DOHH2 (cell line): ENCODE results near the gene CHST3.

ENCODE experiments used
- H3F3A ChIP-seq: fragments of 200-600 bp; sonication (generic), shearing (Covaris generic); 2 replicates; pipeline ENCODE4 v1.6.0; 2016; ENCODE audit warnings: antibody characterized with exemption, mild to moderate bottlenecking; ENCODE audit not compliant: control insufficient read depth, insufficient read depth
- H3K27ac ChIP-seq: fragments of 200-600 bp; sonication (generic); 2 replicates; pipeline ENCODE4 v1.5.1; 2014; ENCODE audit warnings: low read depth, mild to moderate bottlenecking, low read length, moderate library complexity
- H3K27me3 ChIP-seq: fragments of 200-600 bp; sonication (generic); 2 replicates; pipeline ENCODE4 v1.6.1; 2014; ENCODE audit warnings: mild to moderate bottlenecking, low read length, mixed read lengths; ENCODE audit not compliant: control insufficient read depth
- H3K36me3 ChIP-seq: fragments of 200-600 bp; sonication (generic); 2 replicates; pipeline ENCODE4 v1.6.1; 2014; ENCODE audit warnings: mild to moderate bottlenecking, low read length, moderate library complexity, mixed read lengths; ENCODE audit not compliant: control insufficient read depth
- H3K4me1 ChIP-seq: fragments of 200-600 bp; sonication (generic); 2 replicates; pipeline ENCODE4 v1.6.1; 2014; ENCODE audit warnings: mild to moderate bottlenecking, low read length, mixed read lengths; ENCODE audit not compliant: control insufficient read depth
- H3K4me2 ChIP-seq: fragments of 200-600 bp; sonication (generic); 2 replicates; pipeline ENCODE4 v1.6.0; 2014; ENCODE audit warnings: mild to moderate bottlenecking, low read length, moderate library complexity
- H3K4me3 ChIP-seq: fragments of 200-600 bp; sonication (generic); 2 replicates; pipeline ENCODE4 v1.5.1; 2014; ENCODE audit warnings: mild to moderate bottlenecking, low read length, mixed read lengths
- H3K79me2 ChIP-seq: fragments of 200-600 bp; sonication (generic); 2 replicates; pipeline ENCODE4 v1.6.1; 2014; ENCODE audit warnings: mild to moderate bottlenecking, low read length, mixed read lengths; ENCODE audit not compliant: control insufficient read depth
- H3K9me2 ChIP-seq: fragments of 200-600 bp; sonication (generic); replicated peaks from 2 replicates; pipeline ENCODE4 v1.6.1; 2014; ENCODE audit warnings: mild to moderate bottlenecking, low read length, mixed read lengths; ENCODE audit not compliant: control insufficient read depth
- H3K9me3 ChIP-seq: fragments of 200-600 bp; sonication (generic); 2 replicates; pipeline ENCODE4 v1.6.1; 2014; ENCODE audit warnings: antibody characterized with exemption, low read length, mixed read lengths; ENCODE audit not compliant: control insufficient read depth, insufficient read depth
- H4K20me1 ChIP-seq: fragments of 200-600 bp; sonication (generic); 2 replicates; pipeline ENCODE4 v1.6.0; 2014; ENCODE audit warnings: low read depth, mild to moderate bottlenecking, antibody characterized with exemption, low read length, moderate library complexity; ENCODE audit not compliant: control insufficient read depth, insufficient read depth
- CTCF ChIP-seq: fragments of 200-600 bp; sonication (generic); IDR thresholded peaks from one replicate; pipeline ENCODE4 v1.5.1; 2014; ENCODE audit warnings: antibody characterized with exemption, mild to moderate bottlenecking, low read depth, low read length; ENCODE audit not compliant: poor library complexity, severe bottlenecking
- EZH2phosphoT487 ChIP-seq: fragments of 200-600 bp; sonication (generic); IDR thresholded peaks from 2 replicates; pipeline ENCODE4 v1.6.1; 2017; ENCODE audit warnings: borderline replicate concordance, mild to moderate bottlenecking, antibody characterized with exemption, low read length, moderate library complexity, mixed read lengths

CHST3 gene

GRCh38 chr10:72009425-72010081, 45.4 kb downstream of the CHST3 start:
- no peak overlapping the region for H3K4me2 ChIP-seq
- H3K36me3 ChIP-seq = no peaks in the 10 kb centered on the region
- no peak overlapping the region for H3K27ac ChIP-seq

GRCh38 chr10:72010234-72010973, 46.2 kb downstream of the CHST3 start:
- TF ChIP-seq CTCF = no peak
- no peak for TF ChIP-seq EZH2phosphoT487
- H3K4me2 ChIP-seq = no peak overlapping the region
- peaks cover 4% of the 10 kb centered on the region; the same call in 1 of the 2 replicates for H3K27me3 ChIP-seq
- H3K9me2 ChIP-seq = no peaks in the 10 kb centered on the region
- H3K4me1 ChIP-seq = no peaks in the 10 kb centered on the region
- H3K79me2 ChIP-seq = no peaks in the 10 kb centered on the region
- H3K36me3 ChIP-seq = no peaks in the 10 kb centered on the region
- no peak overlapping the region for H3K27ac ChIP-seq
- no peaks in the 10 kb centered on the region for H3F3A ChIP-seq
- H4K20me1 ChIP-seq = no peaks in the 10 kb centered on the region
- H3K9me3 ChIP-seq = no peaks in the 10 kb centered on the region
- no peak overlapping the region for H3K4me3 ChIP-seq

More at GRCh38 chr10:72009425-72010081, 45.4 kb downstream of the CHST3 start:
- H3K9me2 ChIP-seq = no peaks in the 10 kb centered on the region
- no peaks in the 10 kb centered on the region for H4K20me1 ChIP-seq
- TF ChIP-seq CTCF (no peak), EZH2phosphoT487 (no peak)
- no peaks in the 10 kb centered on the region for H3K79me2 ChIP-seq
- H3K4me1 ChIP-seq = no peaks in the 10 kb centered on the region
- no peak overlapping the region for H3K4me3 ChIP-seq
- H3F3A ChIP-seq = no peaks in the 10 kb centered on the region
- H3K27me3 ChIP-seq = 0 out of 2 replicates have a peak, but pooled peaks cover 3% of the 10 kb centered on the region
- H3K9me3 ChIP-seq = no peaks in the 10 kb centered on the region

DNA sequence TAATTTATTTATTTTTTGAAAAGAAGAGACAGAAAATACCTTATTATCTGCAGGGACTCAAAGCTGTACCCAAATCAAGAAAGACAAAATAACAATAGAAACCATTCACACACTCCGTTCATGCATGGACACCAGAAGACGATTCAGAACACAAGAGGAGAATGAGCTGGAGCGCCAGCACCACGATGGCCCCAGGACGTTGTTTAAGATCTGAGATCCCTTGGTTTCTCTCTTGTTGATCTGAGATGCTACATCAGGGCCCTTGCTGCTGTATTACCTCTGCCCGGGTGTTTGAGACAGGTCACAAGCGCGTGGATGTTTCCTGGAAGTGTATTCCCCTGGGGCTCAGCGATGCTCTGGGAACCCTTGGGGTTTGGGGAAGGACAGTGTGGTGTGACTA, 46.8 kb downstream of the CHST3 start:
- Histone ChIP-seq H3K4me3 (no peak overlapping the region), H3K27me3 (peaks cover 6% of the 10 kb centered on the region; the same call in 1 of the 2 replicates), H3K79me2 (no peaks in the 10 kb centered on the region), H4K20me1 (no peaks in the 10 kb centered on the region), H3K4me2 (no peak overlapping the region), H3K9me2 (no peaks in the 10 kb centered on the region), H3K4me1 (no peaks in the 10 kb centered on the region), H3F3A (no peaks in the 10 kb centered on the region), H3K36me3 (no peaks in the 10 kb centered on the region), H3K27ac (no peak overlapping the region), H3K9me3 (no peaks in the 10 kb centered on the region)
- no peak for TF ChIP-seq CTCF
- no peak for TF ChIP-seq EZH2phosphoT487
